Measurements from ENCODE around the gene PDC.
"Not testable (repeated sequence)": the region's sequence is repeated elsewhere in the genome, so short reads cannot be mapped to it uniquely, and the experiment has no call there.

PDC gene

DNA sequence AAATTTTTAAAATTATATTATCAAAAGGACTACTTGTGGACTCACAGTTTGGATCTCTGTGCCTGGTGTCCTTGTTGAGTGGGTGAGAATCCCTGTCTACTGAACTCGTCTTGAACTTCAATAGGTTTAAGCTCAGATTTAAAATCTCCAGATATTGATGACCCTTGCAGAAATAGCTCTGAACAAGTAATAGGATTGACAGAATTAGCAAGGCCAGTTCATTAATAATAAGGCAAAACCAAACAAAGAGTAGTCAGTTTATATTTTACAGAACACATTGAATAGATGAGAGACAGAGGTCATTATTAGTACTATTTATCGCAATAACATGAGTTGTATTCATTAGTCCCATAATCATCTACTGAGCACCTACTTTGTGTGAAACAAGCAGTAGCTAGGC, at the start of gene PDC:
Gene PDC (minus strand): TSS at position 101 of the 400 bp plus-strand sequence. CDS start 11,655 bp downstream, outside the sequence.
- no peak for DNase-seq

DNA sequence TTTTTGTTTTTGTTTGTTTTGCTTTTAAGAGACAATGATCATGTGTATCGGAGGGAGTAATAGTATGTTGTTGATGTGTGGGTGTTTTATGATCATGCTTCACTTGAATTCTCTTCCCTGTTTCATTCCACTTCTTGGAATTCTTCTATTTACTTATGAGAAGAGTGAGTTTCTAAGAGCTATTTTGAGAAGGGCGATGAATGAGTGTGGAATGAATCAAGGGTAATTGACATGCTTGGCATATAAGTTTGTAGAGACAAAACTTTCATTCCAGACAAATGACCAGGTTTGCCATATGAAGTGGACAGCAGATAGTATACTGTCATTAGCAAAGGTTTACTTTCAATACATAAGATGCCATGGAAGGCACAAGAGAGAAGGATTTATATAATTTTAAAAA, 42.3 kb upstream of the PDC start:
- no peak for DNase-seq

DNA sequence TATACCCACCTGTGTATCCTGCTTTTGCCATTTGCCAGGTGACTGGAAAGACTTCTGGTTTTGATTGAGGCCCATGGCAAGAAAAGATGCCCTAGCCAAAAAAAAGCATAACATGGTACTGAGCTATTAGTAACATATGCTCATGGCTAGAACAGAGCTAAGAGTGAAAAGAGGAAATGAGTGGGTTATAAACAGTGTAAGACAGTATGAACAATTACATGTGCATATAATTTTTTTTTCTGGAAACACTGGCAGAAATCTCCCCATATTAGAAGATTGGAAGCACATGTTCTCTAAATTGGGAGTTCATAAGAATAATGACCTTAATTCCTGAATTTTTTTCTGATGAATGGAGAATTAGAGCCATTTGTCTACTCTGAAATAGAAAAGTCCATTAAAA, 41.2 kb upstream of the PDC start:
- no peak for DNase-seq

DNA sequence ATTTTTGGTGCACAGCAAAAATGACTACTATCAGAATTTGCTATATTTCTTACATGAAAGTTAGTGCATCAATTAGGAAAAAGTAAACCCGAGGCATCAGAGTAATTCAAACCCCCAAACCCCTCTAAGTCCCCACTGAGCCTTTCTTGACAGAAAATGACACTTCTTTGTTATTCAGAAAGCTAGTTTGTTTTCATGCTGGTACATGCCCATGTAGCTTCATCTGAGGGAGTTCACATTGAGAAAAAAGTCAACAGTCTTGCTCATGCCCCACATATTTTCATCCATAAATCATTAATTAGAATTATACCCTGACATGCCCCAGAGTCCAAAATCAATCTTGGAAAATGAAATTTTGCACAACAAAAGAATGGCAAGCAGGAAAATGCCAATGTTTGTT, 39.9 kb upstream of the PDC start:
- DNase-seq: no peak

DNA sequence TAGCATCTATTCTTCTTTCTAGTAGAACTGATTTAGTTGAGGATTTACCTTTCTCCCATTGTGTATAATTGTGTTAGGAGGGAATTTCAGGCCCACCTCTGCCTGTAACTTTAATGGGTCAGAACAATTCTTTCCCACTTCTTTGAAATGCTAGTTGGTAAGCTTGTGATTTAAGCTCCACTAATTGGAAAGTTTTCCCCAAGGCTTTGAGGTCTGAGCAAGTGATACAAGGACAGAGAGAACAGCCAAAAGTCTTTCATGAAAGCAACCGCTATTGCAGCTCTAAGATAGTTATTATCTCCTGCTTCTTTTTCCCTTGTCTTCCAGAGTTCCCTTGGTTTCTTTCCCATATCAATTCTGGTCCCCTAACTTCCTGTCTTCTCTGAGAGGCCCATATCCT, 38.7 kb upstream of the PDC start:
- DNase-seq: no peak

DNA sequence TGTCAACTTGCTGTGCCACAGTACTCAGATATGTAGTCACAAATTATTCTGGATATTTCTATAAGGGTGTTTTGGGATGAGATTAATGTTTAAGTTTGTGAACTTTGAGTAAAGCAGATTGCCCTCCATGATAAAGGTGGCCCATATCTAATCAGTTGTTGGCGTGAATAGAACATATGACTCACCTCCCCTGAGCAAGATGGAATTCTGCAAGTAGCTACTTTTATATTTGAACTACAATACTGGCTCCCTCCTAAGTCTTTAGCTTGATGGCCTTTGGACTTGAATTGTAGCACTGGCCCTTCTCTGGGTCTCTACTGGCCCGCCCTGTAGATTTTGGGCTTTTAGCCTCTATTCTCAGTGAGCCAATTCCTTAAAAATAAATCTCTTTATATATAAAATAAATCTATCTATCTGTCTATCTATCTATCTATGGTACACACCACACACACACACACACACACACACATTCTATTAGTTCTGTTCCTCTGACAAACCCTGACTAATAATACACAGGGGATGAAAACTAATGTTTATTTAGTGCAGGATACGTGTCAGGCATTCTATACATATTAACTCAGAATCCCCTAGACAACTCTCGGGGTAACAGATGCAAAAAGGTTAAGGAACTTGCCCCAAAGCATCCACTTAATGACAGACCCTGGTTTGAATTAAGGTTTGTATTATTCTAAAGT, 37.9 kb upstream of the PDC start:
- no peak for DNase-seq

DNA sequence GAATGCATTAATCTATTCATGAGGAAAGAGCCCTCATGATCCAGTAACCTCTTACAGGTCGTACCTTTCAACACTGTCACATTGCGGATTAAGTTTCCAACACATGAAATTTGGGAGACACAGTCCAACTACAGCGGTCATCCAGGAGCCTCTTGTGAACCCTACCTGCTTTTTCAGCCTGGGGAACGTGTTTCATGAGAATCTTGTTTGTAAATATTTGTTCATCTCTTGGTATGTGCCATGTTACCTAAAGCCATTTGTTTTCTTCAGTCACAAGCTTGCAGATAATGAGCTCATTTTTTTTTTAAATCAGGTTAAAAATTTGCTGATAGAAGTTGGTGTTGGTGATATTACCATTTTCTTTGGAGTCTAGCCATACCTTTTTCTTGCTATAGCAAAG, 37.2 kb upstream of the PDC start:
- DNase-seq: no peak

DNA sequence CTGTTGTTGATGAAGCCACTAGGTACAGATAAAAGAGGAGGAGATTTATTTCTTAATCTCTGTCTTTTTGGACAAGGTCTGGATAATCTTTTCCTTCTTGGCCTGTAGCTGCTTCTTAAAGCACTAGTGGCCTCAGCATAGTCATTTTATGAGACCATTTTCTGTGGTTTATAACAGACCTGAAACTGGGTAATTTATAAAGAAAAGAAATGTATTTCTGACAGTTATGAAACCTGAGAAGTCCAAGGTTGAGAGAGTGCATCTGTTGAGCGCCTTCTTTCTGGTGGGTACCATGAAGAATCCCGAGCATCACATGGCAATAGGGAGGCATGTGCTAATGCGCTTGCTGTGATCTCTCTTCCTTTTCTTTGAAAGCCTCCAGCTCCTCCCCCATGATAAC, 36.7 kb upstream of the PDC start:
- DNase-seq: no peak

DNA sequence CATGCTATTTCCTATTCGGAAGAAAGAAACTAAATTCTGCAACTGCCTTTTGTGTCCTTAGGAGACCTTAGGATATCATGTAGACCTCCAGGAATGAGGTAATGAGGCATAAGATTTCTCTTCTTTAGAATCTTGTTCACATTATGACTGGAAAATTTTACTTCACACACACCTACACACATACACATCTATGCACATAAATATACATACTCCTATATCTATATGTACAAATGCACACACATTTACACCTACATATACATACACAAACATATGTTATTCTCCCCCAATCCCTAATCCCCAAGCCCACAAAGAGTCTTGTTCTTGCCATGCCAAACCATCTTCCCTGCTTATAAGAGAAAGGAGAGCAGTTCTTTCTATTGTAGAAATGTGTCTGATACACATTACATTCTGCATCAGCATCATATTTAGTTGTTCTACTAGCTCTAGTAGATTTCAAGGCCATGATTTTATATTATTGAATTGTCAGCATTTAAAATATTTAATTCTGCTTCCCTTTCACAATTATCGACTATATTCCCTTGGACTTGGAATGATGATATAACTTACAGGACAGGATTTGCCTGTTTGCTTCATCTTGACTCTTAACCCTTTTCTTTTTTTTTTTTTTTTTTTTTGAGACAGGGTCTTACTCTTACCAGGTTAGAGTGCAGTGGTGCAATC, 35.4 kb upstream of the PDC start:
- no peak for DNase-seq

DNA sequence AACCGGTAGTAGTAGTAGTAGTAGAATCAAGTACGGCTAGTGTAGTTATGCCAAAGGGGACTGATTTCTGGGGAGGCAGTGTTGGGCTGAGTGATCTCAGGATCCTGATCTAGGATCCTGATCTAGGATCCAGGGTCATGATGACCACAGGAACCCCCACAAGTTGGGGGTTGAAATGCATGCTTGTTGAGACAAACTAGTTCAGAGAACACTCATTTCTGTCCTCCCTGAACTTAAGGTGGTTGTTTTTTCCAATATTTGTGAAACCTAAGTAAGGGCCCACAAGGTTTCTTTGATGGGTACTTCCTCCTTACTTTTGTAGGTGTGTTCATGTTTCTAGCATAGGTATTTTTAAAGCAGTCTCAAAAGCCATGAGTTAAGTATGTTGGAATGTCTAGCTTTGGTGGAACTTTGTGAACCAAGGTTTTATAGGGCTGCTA, 33.9 kb upstream of the PDC start:
- no peak for DNase-seq

DNA sequence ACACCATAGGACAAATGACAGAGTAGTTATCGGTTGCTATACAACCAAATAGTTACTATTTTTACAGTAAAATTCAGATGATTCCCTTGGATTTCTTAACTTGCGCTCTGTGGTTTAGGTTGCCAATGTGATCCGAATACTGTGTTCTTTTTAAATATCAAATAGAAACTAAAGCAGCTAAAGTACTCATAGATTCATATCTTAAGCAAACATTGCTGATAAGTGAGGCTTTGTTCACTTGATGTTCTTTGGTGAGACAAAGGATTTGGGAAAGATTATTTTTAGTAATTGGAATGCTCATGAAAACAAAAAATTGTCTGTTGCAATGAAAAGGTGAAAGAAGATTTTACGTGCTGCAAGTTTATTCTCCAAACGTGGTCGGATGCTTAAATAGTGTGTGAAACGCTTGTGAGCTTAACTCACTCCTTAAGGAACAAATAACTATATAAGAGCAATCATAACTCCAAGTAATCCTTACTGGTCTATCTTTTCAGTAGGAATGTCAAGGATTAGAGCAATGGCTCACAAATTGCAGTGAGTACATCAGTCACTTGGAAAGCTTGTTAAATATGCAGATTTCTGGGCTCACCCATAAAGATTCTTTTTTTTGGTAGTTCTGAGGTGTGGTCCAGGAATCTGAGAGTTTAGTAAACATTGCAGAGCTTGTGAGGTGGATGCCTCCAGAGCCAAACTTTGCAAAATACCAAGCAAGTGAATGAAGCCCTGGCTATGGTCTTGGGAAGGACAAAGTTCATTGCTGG, 31.8 kb upstream of the PDC start:
- no peak for DNase-seq

DNA sequence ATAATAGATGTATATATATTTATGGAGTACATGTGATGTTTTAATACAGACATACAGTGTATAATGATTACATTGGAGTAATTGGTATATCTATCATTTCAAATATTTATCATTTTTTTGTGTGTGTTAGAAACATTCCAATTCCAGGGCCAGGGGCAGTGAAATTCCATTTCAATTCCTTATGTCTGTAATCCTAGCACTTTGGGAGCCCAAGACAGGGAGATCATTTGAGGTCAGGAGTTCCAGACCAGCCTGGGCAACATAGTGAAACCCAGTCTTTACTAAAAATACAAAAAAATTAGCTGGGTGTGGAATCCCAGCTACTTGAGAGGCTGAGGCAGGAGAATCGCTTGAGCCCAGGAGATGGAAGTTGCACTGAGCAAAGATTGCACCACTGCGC, 30.4 kb upstream of the PDC start:
- DNase-seq: no peak

DNA sequence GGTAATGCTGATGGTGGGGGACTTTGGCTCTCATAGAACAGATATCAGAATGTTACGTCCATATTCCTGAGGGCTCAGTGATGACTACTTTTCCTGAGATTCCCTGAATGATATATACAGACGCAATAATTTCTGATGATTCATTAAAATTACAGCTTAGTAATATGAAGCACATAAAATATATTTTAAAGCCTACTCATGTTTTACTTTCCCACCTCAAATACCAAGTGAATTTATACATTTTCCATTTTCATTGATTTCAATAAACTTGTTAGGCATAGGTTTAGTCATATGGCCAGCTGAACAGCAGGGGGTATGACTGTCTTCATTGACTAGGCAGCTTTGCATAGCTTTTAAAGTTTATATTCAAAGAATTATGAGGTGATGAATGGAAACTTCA, 26.2 kb upstream of the PDC start:
- no peak for DNase-seq

DNA sequence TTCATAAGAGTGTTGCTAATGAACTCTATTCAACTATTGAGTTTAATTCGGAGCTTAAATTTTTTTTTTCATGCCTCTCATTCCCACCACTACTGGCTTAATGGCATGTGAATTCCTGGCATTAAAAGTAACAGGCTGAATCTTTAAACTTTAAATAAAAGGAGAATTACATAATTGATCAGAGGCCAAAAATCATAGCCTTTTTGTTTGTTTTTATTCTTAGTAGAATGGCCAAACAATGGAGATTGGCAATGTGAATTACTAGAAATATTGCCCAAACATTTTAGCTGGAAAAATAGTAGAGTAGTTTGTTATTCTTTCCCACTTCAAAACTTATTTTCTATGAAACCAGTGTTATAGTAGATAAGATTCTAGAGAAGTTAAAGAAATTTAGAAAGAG, 25.1 kb upstream of the PDC start:
- DNase-seq: no peak

DNA sequence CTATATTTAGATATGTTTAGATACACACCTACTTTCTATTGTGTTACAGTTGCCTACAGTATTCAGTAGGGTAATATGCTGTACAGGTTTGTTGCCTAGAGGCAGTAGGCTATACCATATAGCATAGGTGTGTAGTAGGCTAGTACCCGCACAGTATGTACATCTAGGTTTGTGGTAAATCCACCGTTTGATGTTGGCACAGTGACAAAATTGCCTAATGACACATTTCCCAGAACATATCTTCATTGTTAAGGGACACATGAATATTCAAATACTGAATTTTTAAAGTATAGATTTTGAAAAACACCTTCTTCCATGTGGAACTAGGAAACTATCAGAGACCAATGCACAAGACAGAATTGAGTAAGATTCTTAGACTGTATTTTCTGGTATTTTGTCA, 22.6 kb upstream of the PDC start:
- no peak for DNase-seq

DNA sequence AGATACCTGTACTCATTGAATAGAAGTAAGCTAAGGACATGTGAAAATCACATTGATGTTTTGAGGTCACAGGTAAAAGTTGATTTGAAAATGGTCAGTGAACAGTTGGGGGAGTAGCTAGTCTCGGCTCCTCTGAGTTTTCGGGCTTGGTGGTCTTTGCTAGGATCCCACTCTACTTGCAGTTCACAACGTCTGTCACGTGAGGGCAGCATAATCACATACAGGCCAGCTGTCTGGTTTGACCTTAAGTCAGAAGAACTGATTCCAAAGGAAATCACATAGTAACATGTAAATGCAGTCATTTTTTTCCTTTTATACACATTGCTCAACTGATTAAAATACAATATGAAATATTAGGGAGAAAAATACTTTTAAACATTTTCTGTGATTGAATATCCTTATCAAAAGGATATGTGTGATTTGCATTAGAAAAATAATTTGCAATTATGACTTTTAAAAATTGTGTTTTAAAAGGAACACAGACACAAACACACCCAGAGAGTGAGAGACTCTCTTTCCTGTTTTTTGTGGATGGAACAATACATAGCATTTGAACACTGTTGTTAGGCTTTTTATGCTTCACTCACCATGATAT, 21.8 kb upstream of the PDC start:
- peak; percentile 68 for DNase-seq

DNA sequence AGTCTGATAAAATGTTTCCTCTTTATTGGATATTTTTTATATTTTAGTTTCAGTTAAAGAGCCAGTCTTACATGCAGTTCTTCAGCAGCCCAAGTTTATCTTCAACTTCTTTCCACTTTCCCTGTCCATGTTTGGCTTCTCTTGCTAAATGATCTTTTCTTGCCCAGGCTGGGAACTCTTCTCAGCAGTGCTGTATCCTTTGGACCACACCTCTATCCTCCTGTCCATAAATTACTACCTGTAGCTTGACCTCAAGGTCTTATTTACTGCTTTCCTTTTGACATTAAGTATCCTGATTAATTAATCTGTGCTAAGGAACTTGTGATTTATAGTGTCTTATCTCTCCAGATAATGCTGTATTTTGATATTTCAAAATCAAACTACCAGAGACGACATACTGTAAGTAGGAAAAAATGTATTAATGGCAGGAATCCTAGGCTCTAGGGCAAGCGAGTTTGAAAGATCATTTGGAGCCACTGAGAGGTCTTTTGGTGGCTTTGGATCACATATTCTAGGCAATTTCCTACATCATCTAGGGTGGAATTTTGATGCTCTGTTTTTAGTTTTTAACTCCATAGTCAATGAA, 20.5 kb upstream of the PDC start:
- DNase-seq: no peak

DNA sequence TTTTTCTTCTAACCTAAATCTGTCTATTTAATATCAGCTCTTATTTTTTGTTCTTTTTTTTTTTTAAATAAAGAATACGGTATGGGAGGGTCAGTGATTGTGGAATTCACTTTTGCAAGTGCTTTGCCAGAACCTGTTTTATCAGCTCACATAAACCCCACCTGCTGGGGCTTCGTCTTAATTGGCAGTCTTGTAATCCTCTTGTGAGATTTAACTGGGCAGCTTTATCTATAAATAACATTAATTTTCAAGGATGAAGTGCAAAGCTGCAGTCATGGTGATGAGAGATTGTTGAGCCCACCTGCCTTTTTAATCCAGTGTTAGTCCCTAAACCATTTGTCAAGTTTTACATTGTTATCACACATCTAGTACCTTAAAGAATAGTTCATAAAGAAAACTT, 18.2 kb upstream of the PDC start:
- no peak for DNase-seq

DNA sequence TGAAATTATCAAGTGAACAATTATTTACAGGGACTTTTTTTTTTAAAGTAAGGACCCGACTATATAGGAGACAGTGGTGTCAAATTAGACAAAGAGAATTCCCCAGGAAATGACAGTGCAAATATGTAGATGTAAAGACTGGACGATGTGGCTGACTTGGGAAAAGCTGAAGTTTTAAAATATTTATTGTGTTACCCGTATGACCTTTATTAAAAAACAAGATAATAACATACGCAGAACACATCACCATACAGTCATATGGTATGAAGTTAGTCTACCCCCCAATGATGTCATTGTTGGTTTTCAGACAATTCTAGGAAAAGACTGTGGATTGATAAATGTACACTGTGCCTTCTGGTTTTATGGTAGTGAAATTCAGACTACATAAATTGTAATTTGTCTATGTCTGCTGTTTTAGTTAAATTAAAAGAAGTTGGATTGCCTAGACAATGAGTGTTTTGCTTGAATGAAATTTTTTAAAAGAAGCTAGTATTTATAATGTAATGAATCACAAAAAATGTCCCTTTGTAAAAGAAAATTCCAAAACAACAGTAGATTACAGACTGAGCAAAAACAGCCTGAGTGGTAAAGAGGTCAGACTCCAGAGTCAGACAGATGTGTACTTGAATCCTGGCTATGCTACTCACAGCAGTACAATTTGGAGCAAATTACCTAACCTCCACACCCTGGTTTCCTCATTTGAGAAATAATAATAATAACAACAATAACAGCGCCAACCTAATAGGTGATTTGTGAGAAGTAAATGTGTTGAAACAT, 15.5 kb upstream of the PDC start:
- no peak for DNase-seq

DNA sequence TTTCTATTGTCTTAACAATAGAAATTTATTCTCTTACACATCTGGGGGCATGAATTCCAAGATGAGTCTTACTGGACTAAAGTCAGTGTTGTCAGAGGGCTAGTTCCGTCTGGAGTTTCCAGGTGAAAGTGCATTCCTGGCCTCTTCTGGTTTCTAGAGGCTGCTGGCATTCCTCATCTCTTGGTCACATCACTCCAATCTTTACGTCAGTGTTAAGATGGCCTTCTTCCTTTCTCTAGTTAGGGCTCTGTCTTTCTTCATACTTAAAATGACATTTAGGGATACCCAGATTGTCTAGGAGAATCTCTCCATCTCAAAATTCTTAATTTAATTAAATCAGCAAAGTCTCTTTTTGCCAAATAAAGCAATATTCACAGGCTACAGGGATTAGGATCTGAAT, 13.3 kb upstream of the PDC start:
- DNase-seq: no peak

DNA sequence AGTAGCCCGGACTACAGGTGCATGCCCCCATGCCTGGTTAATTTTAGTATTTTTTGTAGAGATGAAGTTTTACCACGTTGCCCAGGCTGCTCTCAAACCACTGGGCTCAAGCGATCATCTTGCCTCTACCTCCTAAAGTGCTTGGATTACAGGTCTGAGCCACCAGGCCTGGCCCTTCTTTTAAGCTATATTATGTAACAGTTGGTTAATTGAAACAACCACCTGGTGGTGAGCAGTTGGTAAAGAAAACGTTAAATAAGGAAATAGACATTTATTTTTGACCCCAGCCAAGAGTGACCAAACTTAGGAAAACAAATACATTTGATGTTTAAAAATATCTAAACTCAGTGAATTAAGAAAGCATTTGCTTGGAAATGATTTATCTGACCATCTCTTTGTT, 12.1 kb upstream of the PDC start:
- no peak for DNase-seq

DNA sequence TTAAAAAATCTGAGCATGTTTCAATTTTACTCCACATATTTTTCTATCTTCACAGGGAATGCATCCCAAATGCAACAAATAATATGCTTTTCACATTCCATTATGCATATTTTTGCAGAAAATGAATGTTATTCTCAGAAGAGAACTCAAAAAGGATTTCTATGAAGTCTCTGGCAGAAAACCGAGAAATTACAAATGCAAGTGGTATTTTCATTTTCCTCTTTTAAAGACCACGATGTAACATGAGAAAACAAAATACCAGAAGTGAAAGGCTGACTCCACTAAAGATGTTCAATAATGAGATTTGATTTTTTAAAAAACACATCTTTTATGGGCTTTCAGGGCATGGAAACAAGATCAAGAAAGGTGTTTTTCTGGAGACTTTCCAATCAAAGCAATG, 5.0 kb upstream of the PDC start:
- no peak for DNase-seq

DNA sequence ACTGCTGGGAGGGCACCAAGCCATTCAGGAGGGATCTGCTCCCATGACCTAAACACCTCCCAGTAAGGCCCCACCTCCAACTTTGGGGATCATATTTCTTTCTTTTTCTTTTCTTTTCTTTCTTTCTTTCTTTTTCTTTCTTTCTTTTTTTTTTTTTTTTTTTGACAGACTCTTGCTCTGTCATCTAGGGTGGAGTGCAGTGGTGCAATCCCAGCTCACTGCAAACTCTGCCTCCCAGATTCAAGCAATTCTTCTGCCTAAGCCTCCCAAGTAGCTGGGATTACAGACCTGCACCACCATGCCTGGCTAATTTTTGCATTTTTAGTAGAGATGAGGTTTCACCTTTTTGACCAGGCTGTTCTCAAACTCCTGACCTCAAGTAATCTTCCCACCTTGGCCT, 4.6 kb upstream of the PDC start:
- DNase-seq: not testable (repeated sequence)
